K562 (cell line): ENCODE results near the gene RAD54L. TPM values are rescaled to one million over a fixed set of nuclear protein-coding genes. Genes with fewer than 3 reads are reported as not detected.

Experiments
- ATAC-seq: fragments of 200-7000 bp; cut with Tn5 transposase; 3 replicates; pipeline ENCODE4 v1.9.1; 2020; ENCODE audit warnings: moderate library complexity
- BruUV-seq: library from RNA; stranded (reverse); fragments of 400-500 nt; replicated peaks from 2 replicates; lab custom pipeline; 2021; lab: Mats Ljungman, UMichigan
- CTCF ChIA-PET: fragments of 300-600 bp; formaldehyde crosslinking; extraction: SDS; loops from one replicate; lab custom pipeline; 2021; ENCODE audit warnings: low intra/inter-chr PET ratio; lab: Yijun Ruan, JAX
- POLR2A ChIA-PET: fragments of 300-600, 350-650 bp; sonication (Branson Sonifier 250); formaldehyde crosslinking; extraction: SDS; loops from one replicate; lab custom pipeline; 2021; ENCODE audit warnings: antibody characterized with exemption, inconsistent platforms; lab: Yijun Ruan, JAX
- DNase-seq, 4 experiments: peaks; one replicate each; pipeline versions ENCODE4 v3.0.0 to v3.0.0-alpha.2; 2011 to 2018; ENCODE audit warnings: low spot score in 3 of 4, mixed read lengths in 3 of 4; ENCODE audit errors: extremely low read depth in 1 of 4
- FAIRE-seq: peaks from 2 replicates; lab custom pipeline; 2011; peaks lifted over from hg19 to GRCh38; lab: Jason Lieb, UNC
- H2AFZ ChIP-seq: 2 replicates; pipeline ENCODE4 v1.6.0; 2011; ENCODE audit warnings: low read depth, low read length, control low read depth, inconsistent platforms
- H3K27ac ChIP-seq: fragments of 200-600 bp; 3 replicates; pipeline ENCODE4 v1.8.0; 2011; ENCODE audit warnings: low read depth, mild to moderate bottlenecking, control low read depth, inconsistent platforms, low read length, moderate library complexity, mixed read lengths; ENCODE audit errors: extremely low read depth
- H3K27me3 ChIP-seq, 2 experiments: fragments of 300-600 bp in 1 of 2; 2 replicates in 1 of 2; 3 replicates in 1 of 2; pipeline versions ENCODE4 v1.6.0 to v1.8.0; 2011; ENCODE audit warnings: inconsistent platforms in 2 of 2, low read length in 2 of 2, mild to moderate bottlenecking in 1 of 2, mixed read lengths in 1 of 2, moderate library complexity in 1 of 2; ENCODE audit not compliant: control insufficient read depth in 2 of 2, insufficient read depth in 2 of 2
- H3K36me3 ChIP-seq: fragments of 300-600 bp; 3 replicates; pipeline ENCODE4 v1.8.0; 2011; ENCODE audit warnings: mild to moderate bottlenecking, low read length, inconsistent platforms; ENCODE audit not compliant: control insufficient read depth, insufficient read depth
- H3K4me1 ChIP-seq, 2 experiments: fragments of 200-600 bp in 1 of 2; replicated peaks in 1 of 2; 2 replicates in 1 of 2; 3 replicates in 1 of 2; pipeline versions ENCODE4 v1.5.1 to v1.8.0; 2011; ENCODE audit warnings: inconsistent platforms in 2 of 2, low read length in 2 of 2, mild to moderate bottlenecking in 1 of 2, mixed read lengths in 1 of 2, moderate library complexity in 1 of 2; ENCODE audit not compliant: control insufficient read depth in 2 of 2, insufficient read depth in 2 of 2
- H3K4me2 ChIP-seq: 2 replicates; pipeline ENCODE4 v1.6.1; 2011; ENCODE audit warnings: low read length, control low read depth, inconsistent platforms, mixed read lengths; ENCODE audit not compliant: insufficient read depth
- H3K4me3 ChIP-seq: fragments of 200-600 bp; sonication (generic), shearing (Covaris generic); 2 replicates; pipeline ENCODE4 v1.5.1; 2016; ENCODE audit warnings: control low read depth, inconsistent platforms
- H3K79me2 ChIP-seq: fragments of 200-600 bp; 3 replicates; pipeline ENCODE4 v1.8.0; 2011; ENCODE audit warnings: low read length, inconsistent platforms; ENCODE audit not compliant: control insufficient read depth, insufficient read depth
- H3K9ac ChIP-seq, 2 experiments: 2 replicates each; pipeline versions ENCODE4 v1.6.0 to v1.6.1; 2011; ENCODE audit warnings: low read depth in 2 of 2, low read length in 2 of 2, control low read depth in 1 of 2, inconsistent platforms in 1 of 2, mild to moderate bottlenecking in 1 of 2, mixed read lengths in 1 of 2; ENCODE audit not compliant: insufficient read depth in 1 of 2
- H3K9me1 ChIP-seq: one replicate; pipeline ENCODE4 v1.6.0; 2011; ENCODE audit warnings: inconsistent platforms, mild to moderate bottlenecking, low read length, moderate library complexity; ENCODE audit not compliant: control insufficient read depth, insufficient read depth
- H3K9me3 ChIP-seq: replicated peaks from 2 replicates; pipeline ENCODE4 v1.5.1; 2011; ENCODE audit warnings: low read depth, low read length, inconsistent platforms; ENCODE audit not compliant: control insufficient read depth, insufficient read depth
- H4K20me1 ChIP-seq: replicated peaks from 2 replicates; pipeline ENCODE4 v1.6.1; 2011; ENCODE audit warnings: low read length, inconsistent platforms, mixed read lengths; ENCODE audit not compliant: control insufficient read depth, insufficient read depth
- ARNT ChIP-seq, 2 experiments: fragments of 450-650 bp; IDR thresholded peaks; 2 replicates each; pipeline ENCODE4 v1.6.1; 2016; ENCODE audit warnings: mild to moderate bottlenecking in 1 of 2
- C11orf30 ChIP-seq: fragments of 450-650 bp; IDR thresholded peaks from 2 replicates; pipeline ENCODE4 v1.6.1; 2016; ENCODE audit warnings: low read depth, mild to moderate bottlenecking
- CGGBP1 ChIP-seq: fragments of 250-450 bp; sonication (Bioruptor Pico); IDR thresholded peaks from 2 replicates; pipeline ENCODE4 v1.9.0; 2021; ENCODE audit warnings: mild to moderate bottlenecking
- FOXM1 ChIP-seq, 2 experiments: fragments of 450-650 bp in 1 of 2; sonication (generic) in 1 of 2; formaldehyde crosslinking in 1 of 2; IDR thresholded peaks; 2 replicates each; pipeline versions ENCODE4 v1.6.1 to v1.9.0; 2017 to 2022; ENCODE audit warnings: low read depth in 2 of 2, mild to moderate bottlenecking in 2 of 2, missing genetic modification reagents in 1 of 2, moderate library complexity in 1 of 2
- HDAC3 ChIP-seq: fragments of 450-650 bp; IDR thresholded peaks from 2 replicates; pipeline ENCODE4 v1.6.1; 2018; ENCODE audit warnings: borderline replicate concordance, mild to moderate bottlenecking, moderate library complexity; ENCODE audit not compliant: partially characterized antibody
- MAFF ChIP-seq: IDR thresholded peaks from 2 replicates; pipeline ENCODE4 v1.6.1; 2012; ENCODE audit warnings: low read length, improper control_type of control experiment
- MAFK ChIP-seq: IDR thresholded peaks from 2 replicates; pipeline ENCODE4 v1.6.1; 2011; ENCODE audit warnings: low read length, improper control_type of control experiment
- PHB ChIP-seq: fragments of 250-450 bp; sonication (Bioruptor Pico); IDR thresholded peaks from 2 replicates; pipeline ENCODE4 v1.5.0; 2021
- TAF7 ChIP-seq: fragments of 450-650 bp; IDR thresholded peaks from 2 replicates; pipeline ENCODE4 v1.6.1; 2016; ENCODE audit warnings: missing genetic modification characterization, missing compliant biosample characterization
- ZBTB1 ChIP-seq: sonication (generic); formaldehyde crosslinking; IDR thresholded peaks from 2 replicates; pipeline ENCODE4 v1.8.1; 2023; ENCODE audit warnings: missing genetic modification reagents, low read depth, mild to moderate bottlenecking, borderline replicate concordance
- ZNF197 ChIP-seq: fragments of 200-800 bp; sonication (Bioruptor generic); IDR thresholded peaks from 2 replicates; pipeline ENCODE4 v1.6.1; 2016; ENCODE audit warnings: low read depth, missing genetic modification characterization, missing compliant biosample characterization
- ZNF3 ChIP-seq: fragments of 250-450 bp; sonication (Bioruptor Pico); IDR thresholded peaks from 2 replicates; pipeline ENCODE4 v1.5.0; 2021; ENCODE audit warnings: mild to moderate bottlenecking, moderate library complexity
- ZNF316 ChIP-seq: fragments of 450-650 bp; IDR thresholded peaks from 2 replicates; pipeline ENCODE4 v1.6.1; 2016
- ZNF584 ChIP-seq: fragments of 200-800 bp; sonication (Bioruptor generic); IDR thresholded peaks from 2 replicates; pipeline ENCODE4 v1.6.1; 2016; ENCODE audit warnings: low read depth, mild to moderate bottlenecking, missing genetic modification characterization, missing compliant biosample characterization
- ZNF696 ChIP-seq: fragments of 250-450 bp; sonication (Bioruptor Pico); conservative IDR thresholded peaks from 2 replicates; pipeline ENCODE4 v1.4.0; 2020; ENCODE audit warnings: mild to moderate bottlenecking, moderate library complexity
- ZNF79 ChIP-seq: fragments of 250-450 bp; sonication (Bioruptor Pico); IDR thresholded peaks from 2 replicates; pipeline ENCODE4 v1.4.0; 2020; ENCODE audit warnings: low read depth, mild to moderate bottlenecking, moderate library complexity
- WGBS: fragments of 100-300 bp; shearing (Covaris generic); methylation state at CpG from one replicate; pipeline ENCODE4 v1.1.6; 2016; ENCODE audit warnings: low coverage, mixed read lengths; ENCODE audit not compliant: insufficient coverage; ENCODE audit errors: missing lambda C conversion rate; 5-methylcytosine and 5-hydroxymethylcytosine counted together
- in situ Hi-C: fragments of 300-500 bp; cut with MboI; formaldehyde crosslinking; loops from 4 replicates; pipeline ENCODE4 v1.15.0; 2018; ENCODE audit warnings: inconsistent platforms, mixed read lengths
- intact Hi-C: fragments of 100-400 bp; cut with micrococcal nuclease; formaldehyde crosslinking; loops from 2 replicates; pipeline ENCODE4 v1.14.2; 2022
- polyA plus RNA-seq, 8 experiments: library from polyadenylated mRNA; depleted of rRNA in 4 of 8; stranded (reverse) in 5 of 8; unstranded in 3 of 8; fragments of >200 nt; fragmentation: Nextera tagmentation in 2 of 8; fragmentation: Illumina TruSeq in 1 of 8; extraction: Ambion mirVana in 2 of 8; extraction: Trizol in 1 of 8; gene quantifications; 2 replicates each; pipeline versions ENCODE4 v1.2.1 to v1.2.3, GENCODE V29; 2011 to 2014; ENCODE audit warnings: inconsistent platforms in 1 of 8, missing spikeins in 1 of 8
- total RNA-seq, 7 experiments: library from RNA; depleted of rRNA in 6 of 7; stranded (reverse); fragments of >200 nt in 6 of 7; fragmentation: Illumina TruSeq in 2 of 7; extraction: Trizol in 2 of 7; gene quantifications; 2 replicates each; pipeline versions ENCODE4 v1.2.1 to v1.2.3, GENCODE V29; 2011 to 2021; ENCODE audit warnings: low replicate concordance in 1 of 7

Gene RAD54L
- total and polyA plus RNA-seq, 9 of the 15 experiments (the other 6 are each of a cell fraction or from before 2014, with no cell fraction given), result 17.9 to 92.3 (median 37.5) TPM

- no peaks in the 10 kb centered on the region for H3K9me1 ChIP-seq
- no peaks in the 10 kb centered on the region; a peak in 3 of 5 replicates for H3K4me1 ChIP-seq
- CTCF ChIA-PET, result no interaction called here
- in situ Hi-C loops (no loop called here), intact Hi-C loops (no loop called here)
- H3K4me3 ChIP-seq, result no peak overlapping the region
- no peaks in the 10 kb centered on the region for H3K27me3 ChIP-seq
- no peak overlapping the region for H2AFZ ChIP-seq
- POLR2A ChIA-PET, result interaction anchor here (1.5 to 3.3 kb wide), 2 partner anchors 10 to 21 kb away, joined by 5 to 23 read pairs; partner anchors contain the start of gene RAD54L
- no TSS peak for BruUV-seq
- no peak for ATAC-seq
- peaks cover 4% of the 10 kb centered on the region for H4K20me1 ChIP-seq
- H3K27ac ChIP-seq, result no peak overlapping the region
- DNase-seq, result no peak
- H3K36me3 ChIP-seq, result peaks cover 97% of the 10 kb centered on the region
- no peak overlapping the region for H3K4me2 ChIP-seq
- TF ChIP-seq PHB (CRISPR knock-in tag) (no peak), ARNT (IDR thresholded peaks at IDR 0.05) (no peak), ZNF316 (peak; percentile 68), MAFK (peak; percentile 28; the same call in 1 of the 2 replicates), MAFF (peak; percentile 17; the same call in 1 of the 2 replicates), C11orf30 (peak; percentile 43; the same call in 1 of the 2 replicates)
- no peak overlapping the region for H3K9ac ChIP-seq
- no peaks in the 10 kb centered on the region; the same call in 1 of the 2 replicates for H3K9me3 ChIP-seq
- peaks cover 13% of the 10 kb centered on the region; the same call in 1 of the 3 replicates for H3K79me2 ChIP-seq
- 93% methylated on average over 2 of the region's 2 CpGs for WGBS
- no peak for FAIRE-seq
These were observed 9.0 kb downstream of the RAD54L start for GRCh38 chr1:46256523-46256922.

- H3K27ac ChIP-seq, result no peak overlapping the region
- ChIA-PET CTCF (no interaction called here), POLR2A (interaction anchor here (0.8 to 7.8 kb wide), 7 partner anchors 8 to 741 kb away, joined by 3 to 103 read pairs (median 7); partner anchors contain the start of genes LRRC41, PRDX1, RAD54L and UQCRH)
- no peak overlapping the region for H3K4me3 ChIP-seq
- peaks cover 1% of the 10 kb centered on the region; the same call in 1 of the 3 replicates for H3K79me2 ChIP-seq
- no peaks in the 10 kb centered on the region; the same call in 1 of the 2 replicates for H3K9me3 ChIP-seq
- no peaks in the 10 kb centered on the region for H3K27me3 ChIP-seq
- FAIRE-seq (no peak), ATAC-seq (no peak), DNase-seq (no peak)
- H2AFZ ChIP-seq, result no peak overlapping the region
- no peak overlapping the region for H3K9ac ChIP-seq
- no peaks in the 10 kb centered on the region for H3K4me1 ChIP-seq
- H3K9me1 ChIP-seq, result no peaks in the 10 kb centered on the region
- no peak overlapping the region for H3K4me2 ChIP-seq
- peaks cover 96% of the 10 kb centered on the region for H3K36me3 ChIP-seq
- in situ Hi-C loops, result no loop called here
- WGBS, result 65% methylated on average over 1 of the region's 1 CpG
- BruUV-seq, result no TSS peak
- no peaks in the 10 kb centered on the region; the same call in 1 of the 2 replicates for H4K20me1 ChIP-seq
- intact Hi-C loops, result no loop called here
- TF ChIP-seq ZNF3 (CRISPR knock-in tag) (no peak), ZNF197 (CRISPR knock-in tag) (no peak), ZNF696 (CRISPR knock-in tag) (no peak), ZNF79 (CRISPR knock-in tag) (no peak), ZNF584 (no peak), TAF7 (tag) (no peak), ZBTB1 (no peak), HDAC3 (no peak), FOXM1 (IDR thresholded peaks at IDR 0.05; ENCODE audit: low read depth) (no peak), FOXM1 (CRISPR knock-in tag; IDR thresholded peaks at IDR 0.05; ENCODE audit: low read depth) (no peak), CGGBP1 (CRISPR knock-in tag) (no peak)
These were observed 14.9 kb downstream of the RAD54L start for GRCh38 chr1:46262508-46262907.
